ENCODE results near the gene BORCS6. TPM values are rescaled to one million over a fixed set of nuclear protein-coding genes. Genes with fewer than 3 reads are reported as not detected.

Gene BORCS6
- total RNA-seq, 4 donors from 2014 or later = 22.0 to 26.6 (median 25.0) TPM

GRCh38 chr17:8161289-8162232 lies 28.4 kb downstream of the BORCS6 start:
- TF ChIP-seq, protein P1, sequence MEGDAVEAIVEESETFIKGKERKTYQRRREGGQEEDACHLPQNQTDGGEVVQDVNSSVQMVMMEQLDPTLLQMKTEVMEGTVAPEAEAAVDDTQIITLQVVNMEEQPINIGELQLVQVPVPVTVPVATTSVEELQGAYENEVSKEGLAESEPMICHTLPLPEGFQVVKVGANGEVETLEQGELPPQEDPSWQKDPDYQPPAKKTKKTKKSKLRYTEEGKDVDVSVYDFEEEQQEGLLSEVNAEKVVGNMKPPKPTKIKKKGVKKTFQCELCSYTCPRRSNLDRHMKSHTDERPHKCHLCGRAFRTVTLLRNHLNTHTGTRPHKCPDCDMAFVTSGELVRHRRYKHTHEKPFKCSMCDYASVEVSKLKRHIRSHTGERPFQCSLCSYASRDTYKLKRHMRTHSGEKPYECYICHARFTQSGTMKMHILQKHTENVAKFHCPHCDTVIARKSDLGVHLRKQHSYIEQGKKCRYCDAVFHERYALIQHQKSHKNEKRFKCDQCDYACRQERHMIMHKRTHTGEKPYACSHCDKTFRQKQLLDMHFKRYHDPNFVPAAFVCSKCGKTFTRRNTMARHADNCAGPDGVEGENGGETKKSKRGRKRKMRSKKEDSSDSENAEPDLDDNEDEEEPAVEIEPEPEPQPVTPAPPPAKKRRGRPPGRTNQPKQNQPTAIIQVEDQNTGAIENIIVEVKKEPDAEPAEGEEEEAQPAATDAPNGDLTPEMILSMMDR (IDR thresholded peaks at IDR 0.05) = no peak
- no peak for TF ChIP-seq POLR2A (IDR thresholded peaks at IDR 0.05)
- intact Hi-C loops (cut with DNase I; ENCODE audit: low total_unique reads) = no loop called here
- peak in 1 of 2 donors; percentile 87 for DNase-seq (ENCODE audit: low spot score in 2 of 2)
- 49 to 54% methylated on average over 16 to 19 of the region's 19 CpGs for WGBS, 2 donors
- H3K4me3 ChIP-seq (ENCODE audit: low read depth, poor library complexity, severe bottlenecking) = peak overlapping the region; percentile 85

GRCh38 chr17:8160741-8161221 lies 29.2 kb downstream of the BORCS6 start:
- H3K4me3 ChIP-seq (ENCODE audit: low read depth, poor library complexity, severe bottlenecking) = no peak overlapping the region
- DNase-seq (ENCODE audit: low spot score in 2 of 2) = peak in 1 of 2 donors; percentile 83
- no peak for TF ChIP-seq POLR2A (IDR thresholded peaks at IDR 0.05)
- TF ChIP-seq, protein P1 (IDR thresholded peaks at IDR 0.05) = no peak
- 55 to 56% methylated on average over 5 of the region's 5 CpGs for WGBS, 2 donors
- intact Hi-C loops (cut with DNase I; ENCODE audit: low total_unique reads) = no loop called here

DNA sequence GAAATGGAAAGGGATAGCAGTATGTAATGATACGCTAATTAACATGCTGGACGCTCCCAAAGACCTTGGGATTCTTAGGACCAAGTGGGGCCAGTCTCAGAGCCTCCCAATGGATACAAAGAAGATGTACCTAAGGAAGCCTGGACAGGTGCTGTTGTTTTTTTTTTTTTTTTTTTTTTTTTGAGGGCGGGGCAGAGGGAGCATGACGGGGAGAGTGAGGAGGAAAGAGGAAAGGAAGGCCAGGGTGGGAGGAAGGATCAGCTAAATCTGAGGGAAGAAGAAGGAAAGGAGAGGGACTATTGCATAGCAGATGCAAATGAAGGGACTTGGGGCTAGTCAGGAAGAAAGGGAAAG lies 29.8 kb downstream of the BORCS6 start:
- DNase-seq (ENCODE audit: low spot score in 2 of 2) = no peak
- 57 to 58% methylated on average over 4 of the region's 4 CpGs for WGBS, 2 donors
- H3K4me3 ChIP-seq (ENCODE audit: low read depth, poor library complexity, severe bottlenecking) = no peak overlapping the region
- TF ChIP-seq, protein P1 (IDR thresholded peaks at IDR 0.05) = no peak
- TF ChIP-seq POLR2A (IDR thresholded peaks at IDR 0.05) = no peak
- intact Hi-C loops (cut with DNase I; ENCODE audit: low total_unique reads) = no loop called here

- WGBS, 2 donors = 68 to 76% methylated on average over 4 of the region's 4 CpGs
- intact Hi-C loops (cut with DNase I; ENCODE audit: low total_unique reads) = no loop called here
- no peak for TF ChIP-seq POLR2A (IDR thresholded peaks at IDR 0.05)
- TF ChIP-seq, protein P1 (IDR thresholded peaks at IDR 0.05) = no peak
- DNase-seq (ENCODE audit: low spot score in 2 of 2) = no peak
- no peak overlapping the region for H3K4me3 ChIP-seq (ENCODE audit: low read depth, poor library complexity, severe bottlenecking)
Observed at GRCh38 chr17:8159459-8160223, 30.3 kb downstream of the BORCS6 start.

- 54 to 60% methylated on average over 3 of the region's 3 CpGs for WGBS, 2 donors
- no peak for DNase-seq (ENCODE audit: low spot score in 2 of 2)
- TF ChIP-seq, protein P1 (IDR thresholded peaks at IDR 0.05) = no peak
- TF ChIP-seq POLR2A (IDR thresholded peaks at IDR 0.05) = no peak
- intact Hi-C loops (cut with DNase I; ENCODE audit: low total_unique reads) = no loop called here
- H3K4me3 ChIP-seq (ENCODE audit: low read depth, poor library complexity, severe bottlenecking) = no peak overlapping the region
Observed at GRCh38 chr17:8159032-8159400, 31.0 kb downstream of the BORCS6 start.
